ENCODE measurements around the gene CASKIN1. TPM values are rescaled to one million over a fixed set of nuclear protein-coding genes. Genes with fewer than 3 reads are reported as not detected.

The CASKIN1 gene, protein sequence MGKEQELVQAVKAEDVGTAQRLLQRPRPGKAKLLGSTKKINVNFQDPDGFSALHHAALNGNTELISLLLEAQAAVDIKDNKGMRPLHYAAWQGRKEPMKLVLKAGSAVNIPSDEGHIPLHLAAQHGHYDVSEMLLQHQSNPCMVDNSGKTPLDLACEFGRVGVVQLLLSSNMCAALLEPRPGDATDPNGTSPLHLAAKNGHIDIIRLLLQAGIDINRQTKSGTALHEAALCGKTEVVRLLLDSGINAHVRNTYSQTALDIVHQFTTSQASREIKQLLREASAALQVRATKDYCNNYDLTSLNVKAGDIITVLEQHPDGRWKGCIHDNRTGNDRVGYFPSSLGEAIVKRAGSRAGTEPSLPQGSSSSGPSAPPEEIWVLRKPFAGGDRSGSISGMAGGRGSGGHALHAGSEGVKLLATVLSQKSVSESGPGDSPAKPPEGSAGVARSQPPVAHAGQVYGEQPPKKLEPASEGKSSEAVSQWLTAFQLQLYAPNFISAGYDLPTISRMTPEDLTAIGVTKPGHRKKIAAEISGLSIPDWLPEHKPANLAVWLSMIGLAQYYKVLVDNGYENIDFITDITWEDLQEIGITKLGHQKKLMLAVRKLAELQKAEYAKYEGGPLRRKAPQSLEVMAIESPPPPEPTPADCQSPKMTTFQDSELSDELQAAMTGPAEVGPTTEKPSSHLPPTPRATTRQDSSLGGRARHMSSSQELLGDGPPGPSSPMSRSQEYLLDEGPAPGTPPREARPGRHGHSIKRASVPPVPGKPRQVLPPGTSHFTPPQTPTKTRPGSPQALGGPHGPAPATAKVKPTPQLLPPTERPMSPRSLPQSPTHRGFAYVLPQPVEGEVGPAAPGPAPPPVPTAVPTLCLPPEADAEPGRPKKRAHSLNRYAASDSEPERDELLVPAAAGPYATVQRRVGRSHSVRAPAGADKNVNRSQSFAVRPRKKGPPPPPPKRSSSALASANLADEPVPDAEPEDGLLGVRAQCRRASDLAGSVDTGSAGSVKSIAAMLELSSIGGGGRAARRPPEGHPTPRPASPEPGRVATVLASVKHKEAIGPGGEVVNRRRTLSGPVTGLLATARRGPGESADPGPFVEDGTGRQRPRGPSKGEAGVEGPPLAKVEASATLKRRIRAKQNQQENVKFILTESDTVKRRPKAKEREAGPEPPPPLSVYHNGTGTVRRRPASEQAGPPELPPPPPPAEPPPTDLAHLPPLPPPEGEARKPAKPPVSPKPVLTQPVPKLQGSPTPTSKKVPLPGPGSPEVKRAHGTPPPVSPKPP (N-terminal part only)
- 0.07 and 0.12 TPM in 2 replicates for total RNA-seq

DNA sequence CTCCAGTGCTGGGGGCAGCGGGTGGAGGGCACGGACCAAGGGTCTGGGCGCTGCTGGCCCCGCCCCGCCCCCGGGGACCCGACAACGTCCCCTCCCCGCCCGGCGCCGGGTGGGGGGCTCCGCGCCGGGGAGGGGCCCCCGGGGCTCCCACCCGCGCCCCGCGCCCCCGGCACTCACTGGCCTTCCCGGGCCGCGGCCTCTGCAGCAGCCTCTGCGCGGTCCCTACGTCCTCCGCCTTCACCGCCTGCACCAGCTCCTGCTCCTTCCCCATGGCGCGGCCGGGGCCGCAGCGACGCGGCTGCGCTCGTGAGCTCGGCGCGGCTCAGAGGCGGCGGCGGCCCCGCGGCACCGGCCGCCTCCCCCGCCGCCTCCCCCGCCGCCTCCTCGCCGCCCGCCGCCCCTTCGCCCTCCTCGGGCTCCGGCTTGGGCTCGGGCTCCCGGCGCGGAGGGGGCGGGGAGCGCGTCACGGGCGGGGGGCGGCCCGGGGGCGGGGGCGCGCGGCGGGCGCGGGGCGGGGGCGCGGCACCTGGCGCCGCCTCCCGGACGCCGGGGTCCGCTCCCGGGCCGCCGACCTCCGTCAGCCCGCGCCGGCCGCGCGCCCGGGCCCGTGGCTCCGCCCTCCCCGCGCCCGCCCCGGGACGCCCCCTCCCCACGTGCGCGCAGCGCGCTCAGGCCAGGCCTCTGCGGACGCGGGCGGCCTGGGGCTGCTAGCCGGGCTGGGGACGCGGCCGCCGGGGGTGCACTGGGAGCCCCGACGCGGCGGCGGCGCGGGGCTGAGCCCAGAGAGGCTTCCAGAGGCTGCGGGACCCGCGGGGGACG is at the start of gene CASKIN1:
CASKIN1 (minus strand) TSS at position 444 of the 819 bp plus-strand sequence; CDS start at position 271, 173 bp downstream.
- DNase-seq (ENCODE audit: low read depth) = no peak
- TF ChIP-seq, protein P1, sequence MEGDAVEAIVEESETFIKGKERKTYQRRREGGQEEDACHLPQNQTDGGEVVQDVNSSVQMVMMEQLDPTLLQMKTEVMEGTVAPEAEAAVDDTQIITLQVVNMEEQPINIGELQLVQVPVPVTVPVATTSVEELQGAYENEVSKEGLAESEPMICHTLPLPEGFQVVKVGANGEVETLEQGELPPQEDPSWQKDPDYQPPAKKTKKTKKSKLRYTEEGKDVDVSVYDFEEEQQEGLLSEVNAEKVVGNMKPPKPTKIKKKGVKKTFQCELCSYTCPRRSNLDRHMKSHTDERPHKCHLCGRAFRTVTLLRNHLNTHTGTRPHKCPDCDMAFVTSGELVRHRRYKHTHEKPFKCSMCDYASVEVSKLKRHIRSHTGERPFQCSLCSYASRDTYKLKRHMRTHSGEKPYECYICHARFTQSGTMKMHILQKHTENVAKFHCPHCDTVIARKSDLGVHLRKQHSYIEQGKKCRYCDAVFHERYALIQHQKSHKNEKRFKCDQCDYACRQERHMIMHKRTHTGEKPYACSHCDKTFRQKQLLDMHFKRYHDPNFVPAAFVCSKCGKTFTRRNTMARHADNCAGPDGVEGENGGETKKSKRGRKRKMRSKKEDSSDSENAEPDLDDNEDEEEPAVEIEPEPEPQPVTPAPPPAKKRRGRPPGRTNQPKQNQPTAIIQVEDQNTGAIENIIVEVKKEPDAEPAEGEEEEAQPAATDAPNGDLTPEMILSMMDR (conservative IDR thresholded peaks at IDR 0.05; ENCODE audit: low read depth, low read length) = no peak
- peak within 1 kb of the TSS; percentile 16 for H3K4me3 ChIP-seq (ENCODE audit: low read depth, low read length)

DNA sequence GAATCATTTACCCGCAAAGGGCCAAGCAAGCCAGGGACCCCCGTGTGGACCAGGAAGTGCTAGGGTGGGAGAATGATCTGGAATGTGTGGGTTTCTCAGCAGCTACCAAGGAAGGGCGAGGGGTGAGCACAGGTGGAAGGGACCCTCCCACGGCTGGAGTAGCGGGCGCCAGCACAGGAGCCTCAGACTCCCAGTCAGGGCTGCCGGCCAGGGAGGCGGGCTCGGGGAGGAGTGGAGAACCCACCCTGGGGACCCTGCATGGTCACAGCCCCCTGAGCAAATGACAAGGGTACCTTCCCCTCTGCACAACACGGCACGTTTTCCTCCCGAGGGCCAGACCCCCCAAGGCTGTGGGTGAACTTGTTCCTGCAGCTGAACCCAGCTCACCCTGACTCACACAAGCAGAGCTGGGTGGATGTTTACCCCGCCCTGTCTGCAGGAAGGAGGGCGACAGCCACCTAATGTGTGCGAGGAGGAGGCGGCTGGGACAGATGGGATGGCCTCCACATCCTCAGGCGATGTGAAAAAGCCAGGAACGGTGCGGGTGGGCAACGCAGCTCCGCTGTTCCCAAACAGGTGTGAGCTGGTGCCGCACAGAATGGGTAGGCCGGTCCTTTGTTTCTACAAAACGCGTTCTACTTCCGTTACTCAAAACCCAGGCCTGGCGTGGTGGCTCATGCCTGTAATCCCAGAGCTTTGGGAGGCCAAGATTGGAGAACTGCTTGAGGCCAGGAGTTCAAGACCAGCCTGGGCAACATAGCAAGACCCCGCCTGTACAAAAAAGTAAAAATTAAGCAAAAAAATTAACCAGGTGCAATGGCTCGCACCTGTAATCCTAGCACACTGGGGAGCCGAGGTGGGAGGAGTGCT is 48.8 kb upstream of the CASKIN1 start:
- TF ChIP-seq, protein P1 (conservative IDR thresholded peaks at IDR 0.05; ENCODE audit: low read depth, low read length) = no peak
- no peak for DNase-seq (ENCODE audit: low read depth)

DNA sequence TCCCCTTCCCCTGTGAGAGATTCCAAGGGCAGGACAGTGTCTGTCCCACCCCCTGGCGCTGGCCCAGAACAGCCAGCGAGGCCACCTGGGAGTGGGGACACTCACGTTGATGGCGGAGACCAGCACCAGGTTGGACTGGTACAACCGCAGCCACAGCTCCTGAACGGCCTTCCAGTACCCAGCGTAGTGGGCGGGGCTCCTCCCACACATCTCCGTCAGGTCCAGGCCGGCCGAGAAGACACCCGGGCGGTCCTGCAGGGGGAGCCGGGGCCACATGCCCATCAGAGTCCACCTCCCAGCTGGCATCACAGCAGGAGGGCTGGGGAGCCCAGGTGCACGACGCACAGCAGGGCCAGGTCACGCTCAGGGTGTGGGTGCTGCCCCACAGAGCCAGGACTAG is 47.9 kb upstream of the CASKIN1 start:
- TF ChIP-seq, protein P1 (conservative IDR thresholded peaks at IDR 0.05; ENCODE audit: low read depth, low read length) = no peak
- DNase-seq (ENCODE audit: low read depth) = no peak
- H3K4me3 ChIP-seq (ENCODE audit: low read depth, low read length) = no peak overlapping the region

More for the DNA sequence above, 48.8 kb upstream of the CASKIN1 start:
- H3K4me3 ChIP-seq (ENCODE audit: low read depth, low read length) = no peak overlapping the region

DNA sequence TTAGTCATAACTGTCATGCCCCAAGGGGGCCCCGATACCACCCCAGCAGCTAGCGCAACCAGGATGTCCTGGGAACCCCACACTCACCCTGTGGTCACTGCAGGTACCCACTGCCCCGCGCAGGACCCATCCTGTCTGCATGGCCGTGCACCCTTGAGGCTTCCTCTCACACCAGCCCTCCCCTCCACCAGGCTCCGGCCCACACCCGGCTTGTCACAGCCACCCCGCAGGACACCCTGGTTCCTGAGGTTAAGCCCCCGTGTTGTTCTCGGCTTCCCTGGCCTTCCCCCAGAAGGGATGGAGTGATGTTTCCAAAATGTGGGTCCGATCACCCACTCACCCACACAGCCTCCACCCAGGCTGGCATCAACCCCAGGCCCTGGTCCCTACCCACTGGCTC is 47.4 kb upstream of the CASKIN1 start:
- no peak overlapping the region for H3K4me3 ChIP-seq (ENCODE audit: low read depth, low read length)
- TF ChIP-seq, protein P1 (conservative IDR thresholded peaks at IDR 0.05; ENCODE audit: low read depth, low read length) = no peak
- DNase-seq (ENCODE audit: low read depth) = no peak

DNA sequence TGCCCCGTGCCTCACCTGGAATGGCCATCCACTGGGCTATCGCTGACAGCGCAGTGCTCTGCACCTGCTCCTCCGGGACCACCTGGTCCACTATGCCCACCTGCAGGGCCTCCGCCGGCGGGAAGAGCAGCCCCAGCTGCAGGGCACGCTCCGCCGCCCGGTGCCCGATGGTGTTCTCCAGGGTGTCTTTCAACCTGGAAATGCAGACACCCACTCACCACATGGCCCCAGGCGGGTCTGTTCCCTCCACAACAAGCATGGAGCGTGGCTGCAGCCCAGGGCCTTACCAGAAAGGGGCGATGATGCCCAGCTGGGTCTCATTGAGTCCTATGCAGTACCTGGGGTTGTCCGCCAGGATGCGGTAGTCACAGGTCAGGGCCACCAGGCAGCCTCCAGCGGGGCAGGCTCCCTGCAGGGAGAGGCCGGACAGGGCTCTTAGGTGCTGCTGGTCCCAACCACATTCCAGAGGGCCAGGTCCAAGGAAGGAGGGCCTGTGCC is 46.7 kb upstream of the CASKIN1 start:
- no peak overlapping the region for H3K4me3 ChIP-seq (ENCODE audit: low read depth, low read length)
- TF ChIP-seq, protein P1 (conservative IDR thresholded peaks at IDR 0.05; ENCODE audit: low read depth, low read length) = no peak
- DNase-seq (ENCODE audit: low read depth) = no peak
